Embryonic facial prominence (tissue), 1 donor: ENCODE results near the gene GOLGB1.
"Not testable (repeated sequence)": the region's sequence is repeated elsewhere in the genome, so short reads cannot be mapped to it uniquely, and the experiment has no call there.

Source experiments
- DNase-seq: peaks from one replicate; pipeline ENCODE4 v3.0.0-alpha.2; 2016; ENCODE audit errors: extremely low spot score

The GOLGB1 gene

DNA sequence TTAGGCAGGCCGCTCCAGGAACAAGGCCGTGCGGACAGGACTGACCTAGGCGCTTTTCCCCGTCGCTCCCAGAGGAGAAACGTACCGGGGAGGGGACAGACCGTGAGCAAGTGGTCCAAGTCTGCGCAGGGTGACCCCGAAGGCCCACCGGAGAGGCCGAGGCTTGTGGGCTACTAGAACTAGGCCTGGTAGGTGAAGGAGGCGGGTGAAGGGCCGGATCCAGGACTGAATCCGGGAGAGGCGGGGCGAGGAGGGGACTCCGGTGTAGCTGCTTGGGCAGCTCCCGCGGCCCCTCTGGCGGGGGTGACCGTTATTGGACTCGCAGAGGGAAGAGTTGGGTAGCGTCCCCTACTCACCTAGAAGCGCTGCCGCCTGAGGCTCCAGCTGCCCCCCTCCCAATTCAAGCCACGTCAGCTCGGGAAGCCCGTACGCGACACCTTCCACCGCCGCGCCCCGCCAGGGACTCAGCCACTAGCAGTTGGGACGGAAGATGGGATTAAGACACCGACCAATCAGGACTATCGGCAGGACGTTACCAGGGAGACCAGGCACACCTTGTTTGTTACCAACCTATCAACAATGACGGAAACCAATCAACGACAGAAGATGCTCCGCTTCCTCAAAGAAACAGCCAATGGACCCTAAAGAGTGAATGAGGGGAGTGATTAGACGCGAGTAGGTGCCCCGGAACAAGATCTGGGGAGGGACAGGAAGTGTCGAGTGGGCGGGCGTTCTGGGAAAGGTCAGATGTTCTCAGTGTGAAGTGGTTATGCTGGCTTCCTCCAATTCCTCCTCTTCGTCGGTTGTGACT, at the start of gene GOLGB1:
Gene GOLGB1, minus strand, starts transcription at position 466 of the 811 bp plus-strand sequence. CDS start 18,770 bp downstream, outside the sequence.
- DNase-seq = peak; percentile 99

- DNase-seq = no peak
Measured at GRCh38 chr3:121796970-121797369, 47.4 kb upstream of the GOLGB1 start.

GRCh38 chr3:121794264-121794983, 44.9 kb upstream of the GOLGB1 start:
- no peak for DNase-seq

DNA sequence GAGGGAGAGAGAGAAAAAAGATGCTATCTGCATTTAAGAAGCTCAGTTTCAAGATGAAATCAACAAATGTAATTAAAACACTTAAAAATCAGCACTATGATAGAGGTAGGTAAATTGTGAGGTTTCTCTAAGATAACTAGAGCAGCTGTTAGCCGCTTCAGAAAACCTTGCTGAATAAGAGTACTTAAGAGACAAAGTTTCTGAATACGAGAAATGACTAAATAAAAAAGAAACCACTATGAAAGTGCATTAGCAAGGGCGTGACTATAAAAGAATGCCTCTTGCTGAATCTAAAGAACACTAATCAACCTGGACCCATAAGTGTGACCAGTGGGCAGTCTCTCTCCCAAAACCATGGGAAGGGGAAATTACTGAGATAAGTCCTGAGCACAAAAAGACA, 43.5 kb upstream of the GOLGB1 start:
- no peak for DNase-seq

DNA sequence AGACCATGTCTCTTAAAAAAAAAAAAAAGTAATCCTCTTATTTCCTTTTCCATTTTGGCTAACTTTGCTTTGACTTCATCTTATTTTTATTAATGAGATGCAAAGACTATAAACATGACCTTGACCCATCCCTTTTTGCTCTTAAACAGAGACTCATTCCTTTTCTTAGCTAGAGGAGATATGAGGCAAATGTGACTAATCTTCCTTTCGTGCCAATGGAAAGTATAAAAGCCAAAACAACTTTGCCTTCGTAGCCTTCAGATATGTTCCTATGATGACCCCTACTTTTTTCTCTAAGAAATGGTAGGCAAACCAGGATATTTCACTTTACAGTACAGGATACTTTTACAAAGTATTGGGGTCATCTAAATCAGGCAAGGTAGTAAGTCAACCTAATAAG, 36.9 kb upstream of the GOLGB1 start:
- DNase-seq = no peak

- DNase-seq = not testable (repeated sequence)
Measured at GRCh38 chr3:121782784-121783183, 33.2 kb upstream of the GOLGB1 start.

- DNase-seq = no peak
Measured at GRCh38 chr3:121781611-121782010, 32.1 kb upstream of the GOLGB1 start.

GRCh38 chr3:121775095-121775494, 25.6 kb upstream of the GOLGB1 start:
- DNase-seq = not testable (repeated sequence)

DNA sequence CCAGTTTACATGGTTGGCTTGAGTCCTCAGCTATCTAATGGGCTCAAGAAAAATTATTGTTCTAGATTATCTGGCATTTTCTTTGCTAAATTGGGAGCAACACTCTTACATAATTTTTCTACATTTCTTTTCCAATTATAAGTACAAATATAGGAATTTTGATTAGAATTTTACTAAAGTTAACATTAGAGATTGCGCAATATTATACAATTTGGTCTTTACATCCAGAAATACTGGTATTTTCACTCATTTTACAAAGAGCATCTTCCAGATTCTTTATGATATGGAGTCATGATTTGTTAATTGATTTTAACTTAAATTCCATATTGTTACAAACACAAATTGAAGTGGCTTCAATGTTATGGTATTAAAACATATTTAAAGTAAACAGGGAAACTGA, 19.7 kb upstream of the GOLGB1 start:
- no peak for DNase-seq

DNA sequence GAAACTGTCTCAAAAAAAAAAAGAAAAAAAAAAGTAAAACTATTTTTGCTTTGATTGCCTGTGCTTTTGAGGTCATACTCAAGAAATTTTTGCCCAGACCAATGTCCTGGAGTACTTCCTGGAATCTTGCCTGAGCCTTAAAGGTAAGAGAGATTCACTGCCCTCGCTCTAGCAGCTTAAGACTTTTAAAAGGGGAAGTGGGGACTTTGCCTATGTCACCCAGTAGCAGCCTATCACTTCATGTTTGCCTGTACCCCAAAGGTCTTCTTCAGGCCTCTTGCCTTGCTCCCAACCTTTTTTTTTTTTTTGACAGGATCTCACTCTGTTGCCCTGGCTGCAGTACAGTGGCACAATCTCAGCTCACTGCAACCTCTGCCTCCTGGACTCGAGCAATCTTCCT, 18.9 kb upstream of the GOLGB1 start:
- DNase-seq = no peak

GRCh38 chr3:121759541-121760202, 10.1 kb upstream of the GOLGB1 start:
- DNase-seq = no peak

- DNase-seq = no peak
Measured at GRCh38 chr3:121758727-121759450, 9.3 kb upstream of the GOLGB1 start.

GRCh38 chr3:121757812-121758545, 8.4 kb upstream of the GOLGB1 start:
- no peak for DNase-seq

GRCh38 chr3:121757087-121757811, 7.7 kb upstream of the GOLGB1 start:
- no peak for DNase-seq

- DNase-seq = no peak
Measured at GRCh38 chr3:121752772-121753171, 3.2 kb upstream of the GOLGB1 start.

DNA sequence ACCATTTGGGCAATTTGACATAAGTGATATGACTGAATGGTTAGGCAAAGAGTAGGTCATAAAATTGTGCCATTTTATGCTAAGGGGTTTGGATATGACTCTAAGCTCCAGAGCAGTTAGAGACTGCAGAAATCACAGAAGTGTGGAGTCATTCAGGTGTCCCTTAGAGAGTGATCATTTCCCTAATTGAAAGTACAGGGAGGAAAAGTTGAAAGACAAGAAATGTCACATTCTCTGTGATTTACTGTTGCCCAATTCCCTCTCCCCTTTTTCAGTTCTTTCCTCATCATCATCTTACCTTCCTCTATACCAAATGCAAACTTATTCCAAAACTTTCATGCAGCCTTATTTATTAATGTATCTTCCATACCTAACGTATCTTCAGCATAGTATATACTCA, 2.7 kb upstream of the GOLGB1 start:
- DNase-seq = no peak

- DNase-seq = no peak
Measured at GRCh38 chr3:121750087-121750415, 510 bp upstream of the GOLGB1 start.

DNA sequence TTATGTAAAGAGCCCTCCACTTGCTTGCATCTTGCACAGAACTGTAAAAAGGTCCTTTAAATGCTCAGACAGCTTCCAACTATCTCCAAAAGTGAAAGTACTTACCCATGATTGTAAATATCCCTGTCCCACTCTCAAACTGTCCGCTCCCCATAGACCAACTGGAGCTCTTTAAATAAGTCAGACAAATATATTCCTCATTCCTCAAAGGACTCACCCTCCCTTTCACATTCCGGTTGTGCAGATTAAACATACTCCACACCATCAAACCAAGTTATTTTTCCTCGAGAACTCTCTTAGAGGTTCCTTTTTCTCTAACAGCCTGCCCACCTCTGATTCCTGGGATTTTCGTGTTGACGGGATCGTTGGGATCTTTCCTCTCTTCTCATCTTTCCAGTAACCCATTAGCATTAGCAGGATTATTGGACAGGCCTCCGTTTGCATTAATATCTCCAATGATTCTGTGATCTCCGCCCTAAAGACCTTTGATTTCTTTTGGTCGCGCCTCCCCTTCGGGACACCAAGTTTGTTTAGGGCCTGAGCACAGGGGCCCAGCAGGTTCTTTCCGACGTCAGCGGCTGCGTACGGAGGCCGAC, 763 bp downstream of the GOLGB1 start:
- DNase-seq = no peak

GRCh38 chr3:121747976-121748375, 1.6 kb downstream of the GOLGB1 start:
- DNase-seq = no peak

GRCh38 chr3:121743106-121743505, 6.4 kb downstream of the GOLGB1 start:
- DNase-seq = not testable (repeated sequence)
